ENCODE results near the gene NHERF1.

Gene NHERF1

GRCh38 chr17:74815067-74815466 lies 66.6 kb downstream of the NHERF1 start:
- no peak for DNase-seq

- no peak for DNase-seq
Observed at GRCh38 chr17:74815550-74816370, 67.3 kb downstream of the NHERF1 start.

- DNase-seq: no peak
Observed at GRCh38 chr17:74816905-74817620, 68.6 kb downstream of the NHERF1 start.

- DNase-seq: no peak
Observed at GRCh38 chr17:74818291-74818938, 70.0 kb downstream of the NHERF1 start.

All from RPMI8226 (cell line).